HCT116 (cell line): Measurements from ENCODE around the gene SLX9. TPM values are rescaled to one million over a fixed set of nuclear protein-coding genes. Genes with fewer than 3 reads are reported as not detected.

Experiments
- ATAC-seq: fragments of 200-7000 bp; cut with Tn5 transposase; 2 replicates; pipeline ENCODE4 v1.9.1; 2020; ENCODE audit warnings: mild to moderate bottlenecking, moderate library complexity
- BruUV-seq: library from RNA; stranded (reverse); fragments of 400-500 nt; replicated peaks from 2 replicates; lab custom pipeline; 2021; lab: Mats Ljungman, UMichigan
- CTCF ChIA-PET: fragments of 300-600 bp; sonication (Branson Sonifier 250); formaldehyde crosslinking; loops from one replicate; lab custom pipeline; 2021; ENCODE audit warnings: antibody characterized with exemption; lab: Charles Lee
- POLR2A ChIA-PET: fragments of 300-600, 350-600 bp; sonication (Branson Sonifier 250); formaldehyde crosslinking; loops from one replicate; lab custom pipeline; 2021; ENCODE audit warnings: antibody characterized with exemption; lab: Charles Lee
- RAD21 ChIA-PET, 2 experiments: fragments of 300-600 bp; sonication (Branson Sonifier 250); formaldehyde crosslinking; loops; one replicate each; lab custom pipeline; 2023; ENCODE audit warnings: low total read pairs in 2 of 2; ENCODE audit not compliant: uncharacterized antibody in 2 of 2, unreplicated experiment in 2 of 2, low non-redundant PET in 1 of 2; lab: Charles Lee
- DNase-seq: peaks from one replicate; pipeline ENCODE4 v3.0.0-alpha.2; 2010; ENCODE audit warnings: low read depth, low spot score
- H2AFZ ChIP-seq: fragments of 200-600 bp; shearing (Covaris generic), sonication (generic); 2 replicates; pipeline ENCODE4 v1.6.1; 2017; ENCODE audit warnings: low read depth, mixed run types, mixed read lengths, antibody characterized with exemption, low read length; ENCODE audit not compliant: poor library complexity, severe bottlenecking
- H3K27ac ChIP-seq: 2 replicates; pipeline ENCODE4 v1.5.1; 2012; ENCODE audit warnings: low read depth, low read length
- H3K27me3 ChIP-seq: fragments of 200-600 bp; sonication (generic); 2 replicates; pipeline ENCODE4 v1.6.1; 2016; ENCODE audit warnings: mixed run types, low read length, mixed read lengths; ENCODE audit not compliant: insufficient read depth
- H3K36me3 ChIP-seq, 2 experiments: fragments of 200-500 bp in 1 of 2; fragments of 200-600 bp in 1 of 2; sonication (Bioruptor generic) in 1 of 2; sonication (generic) in 1 of 2; 2 replicates each; pipeline versions ENCODE4 v1.5.1 to v1.6.1; 2014 to 2016; ENCODE audit warnings: low read length in 2 of 2, inconsistent platforms in 1 of 2, mixed read lengths in 1 of 2, mixed run types in 1 of 2; ENCODE audit not compliant: insufficient read depth in 2 of 2, control insufficient read depth in 1 of 2
- H3K4me1 ChIP-seq, 2 experiments: fragments of 200-600 bp in 1 of 2; sonication (generic) in 1 of 2; 2 replicates each; pipeline versions ENCODE4 v1.5.1 to v1.6.1; 2012 to 2017; ENCODE audit warnings: low read length in 2 of 2, inconsistent platforms in 1 of 2, mild to moderate bottlenecking in 1 of 2, mixed read lengths in 1 of 2, mixed run types in 1 of 2, moderate library complexity in 1 of 2; ENCODE audit not compliant: insufficient read depth in 2 of 2, control insufficient read depth in 1 of 2
- H3K4me2 ChIP-seq: fragments of 200-600 bp; sonication (generic); 2 replicates; pipeline ENCODE4 v1.6.1; 2017; ENCODE audit warnings: mixed run types, low read length, mixed read lengths
- H3K4me3 ChIP-seq, 2 experiments: fragments of 200-600 bp in 1 of 2; sonication (generic) in 1 of 2; replicated peaks in 1 of 2; 2 replicates each; pipeline ENCODE4 v1.5.1; 2011 to 2016; ENCODE audit warnings: low read length in 2 of 2, control low read depth in 1 of 2, low read depth in 1 of 2, mild to moderate bottlenecking in 1 of 2, mixed read lengths in 1 of 2, mixed run types in 1 of 2
- H3K79me2 ChIP-seq: fragments of 200-600 bp; sonication (generic); 2 replicates; pipeline ENCODE4 v1.6.1; 2017; ENCODE audit warnings: mild to moderate bottlenecking, mixed run types, low read length, moderate library complexity, mixed read lengths; ENCODE audit not compliant: insufficient read depth
- H3K9ac ChIP-seq: fragments of 200-600 bp; sonication (generic); 2 replicates; pipeline ENCODE4 v1.6.1; 2016; ENCODE audit warnings: low read length, mixed read lengths
- H3K9me2 ChIP-seq: fragments of 200-600 bp; sonication (generic), shearing (Covaris generic); 2 replicates; pipeline ENCODE4 v1.6.1; 2017; ENCODE audit warnings: mixed run types, mild to moderate bottlenecking, moderate library complexity; ENCODE audit not compliant: insufficient read depth
- H3K9me3 ChIP-seq, 2 experiments: fragments of 200-500 bp in 1 of 2; fragments of 200-600 bp in 1 of 2; sonication (Bioruptor generic) in 1 of 2; sonication (generic) in 1 of 2; 2 replicates each; pipeline ENCODE4 v1.6.1; 2014 to 2017; ENCODE audit warnings: low read length in 2 of 2, mixed read lengths in 2 of 2, inconsistent platforms in 1 of 2, low read depth in 1 of 2, mild to moderate bottlenecking in 1 of 2, mixed run types in 1 of 2, moderate library complexity in 1 of 2; ENCODE audit not compliant: control insufficient read depth in 1 of 2, insufficient read depth in 1 of 2
- H4K20me1 ChIP-seq: fragments of 200-600 bp; sonication (generic), shearing (Covaris generic); 2 replicates; pipeline ENCODE4 v1.6.1; 2017; ENCODE audit warnings: mixed run types, mild to moderate bottlenecking, moderate library complexity; ENCODE audit not compliant: insufficient read depth
- JUND ChIP-seq: IDR thresholded peaks from 2 replicates; pipeline ENCODE4 v1.6.1; 2012
- POLR2A ChIP-seq: IDR thresholded peaks from 2 replicates; pipeline ENCODE4 v1.7.0; 2011; ENCODE audit warnings: borderline replicate concordance; ENCODE audit not compliant: insufficient read depth, insufficient read length; ENCODE audit errors: extremely low read depth
- SRF ChIP-seq: IDR thresholded peaks from 2 replicates; pipeline ENCODE4 v1.6.1; 2012; ENCODE audit warnings: low read depth
- TCF7L2 ChIP-seq: IDR thresholded peaks from 2 replicates; pipeline ENCODE4 v1.7.0; 2011; ENCODE audit warnings: borderline replicate concordance, inconsistent platforms; ENCODE audit not compliant: insufficient read depth, insufficient read length; ENCODE audit errors: extremely low read depth
- ZFX ChIP-seq: fragments of 450-650 bp; IDR thresholded peaks from 2 replicates; pipeline ENCODE4 v1.6.1; 2017
- intact Hi-C: fragments of 100-400 bp; cut with micrococcal nuclease; formaldehyde crosslinking; loops from 2 replicates; pipeline ENCODE4 v1.10.0; 2022
- total RNA-seq: library from RNA; stranded (reverse); gene quantifications from one replicate; pipeline ENCODE4 v1.2.1, GENCODE V29; 2021; ENCODE audit not compliant: unreplicated experiment
- TF ChIP-seq, protein P1 (sequence below): IDR thresholded peaks from 2 replicates; pipeline ENCODE4 v1.6.1; 2011; ENCODE audit warnings: mild to moderate bottlenecking, low read length, moderate library complexity; ENCODE audit not compliant: insufficient replicate concordance; ENCODE audit errors: extremely low read depth

SLX9 gene
- total RNA-seq, 1 experiment from 2014 or later = 61.9 TPM

DNA sequence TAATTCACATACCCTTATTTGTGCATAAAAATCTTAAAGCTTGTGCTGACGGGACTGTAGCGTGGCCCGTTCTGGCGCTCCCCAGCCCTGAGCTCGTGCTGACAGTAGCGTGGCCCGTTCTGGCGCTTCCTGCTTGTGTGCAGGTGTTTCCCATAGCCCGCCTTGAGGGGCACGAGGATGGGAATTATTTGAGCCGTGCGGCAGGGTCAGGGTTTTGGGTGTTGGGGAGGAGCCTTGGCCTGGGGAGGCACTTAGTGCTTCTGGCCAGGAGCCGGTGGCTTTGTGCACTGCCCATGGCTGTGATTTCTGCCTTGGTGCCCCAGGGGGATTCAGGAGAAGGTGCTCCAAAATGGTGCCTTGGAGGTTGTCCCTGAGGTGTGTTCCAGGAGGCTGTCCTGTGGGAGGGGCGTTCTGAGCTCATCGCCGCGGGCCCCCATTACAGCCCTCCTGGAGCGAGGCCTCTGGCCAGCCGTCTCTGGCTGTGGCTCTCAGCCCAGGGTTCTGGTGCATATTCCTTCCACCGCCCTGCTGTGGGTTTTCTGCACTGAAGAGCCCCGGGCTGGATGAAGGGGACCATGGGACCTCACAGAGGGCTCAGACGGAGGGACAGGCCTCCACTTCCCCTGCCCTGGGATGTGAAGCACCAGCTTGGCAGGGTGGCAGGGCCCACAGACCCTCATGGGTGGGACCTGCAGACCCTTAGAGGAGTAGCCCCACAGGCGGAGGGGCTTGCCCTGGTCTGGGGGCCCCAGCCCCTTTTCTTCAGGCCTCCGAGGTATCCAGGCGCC, 6.6 kb downstream of the SLX9 start:
- Histone ChIP-seq H3K79me2 (peaks cover 97% of the 10 kb centered on the region), H3K9me3 (no peaks in the 10 kb centered on the region), H4K20me1 (no peaks in the 10 kb centered on the region), H3K9ac (no peak overlapping the region), H3K4me1 (peaks cover 0 to 4% of the 10 kb centered on the region in 2 experiments; a peak in 3 of 4 replicates), H3K36me3 (peaks cover 14 to 32% of the 10 kb centered on the region in 2 experiments), H3K4me3 (no peak overlapping the region), H3K27me3 (no peaks in the 10 kb centered on the region), H3K9me2 (no peaks in the 10 kb centered on the region), H3K27ac (no peak overlapping the region), H3K4me2 (no peak overlapping the region), H2AFZ (no peak overlapping the region)
- no peak for DNase-seq
- ATAC-seq = no peak
- no peak for TF ChIP-seq POLR2A
- no peak for TF ChIP-seq JUND
- TF ChIP-seq SRF = no peak
- TF ChIP-seq, protein P1, sequence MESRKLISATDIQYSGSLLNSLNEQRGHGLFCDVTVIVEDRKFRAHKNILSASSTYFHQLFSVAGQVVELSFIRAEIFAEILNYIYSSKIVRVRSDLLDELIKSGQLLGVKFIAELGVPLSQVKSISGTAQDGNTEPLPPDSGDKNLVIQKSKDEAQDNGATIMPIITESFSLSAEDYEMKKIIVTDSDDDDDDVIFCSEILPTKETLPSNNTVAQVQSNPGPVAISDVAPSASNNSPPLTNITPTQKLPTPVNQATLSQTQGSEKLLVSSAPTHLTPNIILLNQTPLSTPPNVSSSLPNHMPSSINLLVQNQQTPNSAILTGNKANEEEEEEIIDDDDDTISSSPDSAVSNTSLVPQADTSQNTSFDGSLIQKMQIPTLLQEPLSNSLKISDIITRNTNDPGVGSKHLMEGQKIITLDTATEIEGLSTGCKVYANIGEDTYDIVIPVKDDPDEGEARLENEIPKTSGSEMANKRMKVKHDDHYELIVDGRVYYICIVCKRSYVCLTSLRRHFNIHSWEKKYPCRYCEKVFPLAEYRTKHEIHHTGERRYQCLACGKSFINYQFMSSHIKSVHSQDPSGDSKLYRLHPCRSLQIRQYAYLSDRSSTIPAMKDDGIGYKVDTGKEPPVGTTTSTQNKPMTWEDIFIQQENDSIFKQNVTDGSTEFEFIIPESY = no peak
- no peak for TF ChIP-seq ZFX
- TF ChIP-seq TCF7L2 = no peak
- ChIA-PET CTCF (interaction anchor here (3.8 to 6.4 kb wide), 2 partner anchors 183 to 191 kb away, joined by 29 to 54 read pairs; no protein-coding TSS in a partner anchor), POLR2A (no interaction called here), RAD21 (no interaction called here)
- no TSS peak for BruUV-seq
- intact Hi-C loops = no loop called here
